ENCODE measurements around the gene SORCS2.

SORCS2 gene

GRCh38 chr4:7297374-7297773 is 105.0 kb downstream of the SORCS2 start:
- Mint-ChIP-seq H3K9me3 (no peaks in the 10 kb centered on the region), H3K27me3 (peaks cover 32 to 71% of the 10 kb centered on the region in 2 donors), H3K4me1 (ENCODE audit: low read depth in 2 of 2) (peaks cover 0 to 6% of the 10 kb centered on the region in 2 donors), H3K4me3 (no peak overlapping the region), H3K27ac (no peak overlapping the region), H3K36me3 (ENCODE audit: insufficient read depth) (no peaks in the 10 kb centered on the region)
- DNase-seq (no peak), ATAC-seq (replicated peaks) (no peak)

- no peak for DNase-seq
- Mint-ChIP-seq H3K4me1 (ENCODE audit: low read depth in 2 of 2) (peaks cover 0 to 6% of the 10 kb centered on the region in 2 donors), H3K36me3 (ENCODE audit: insufficient read depth) (no peaks in the 10 kb centered on the region), H3K27ac (no peak overlapping the region), H3K27me3 (peaks cover 34 to 71% of the 10 kb centered on the region in 2 donors), H3K9me3 (no peaks in the 10 kb centered on the region), H3K4me3 (no peak overlapping the region)
- ATAC-seq (replicated peaks), result no peak
Measured at GRCh38 chr4:7297881-7298280, 105.5 kb downstream of the SORCS2 start.

- Mint-ChIP-seq H3K4me3 (no peak overlapping the region), H3K9me3 (no peaks in the 10 kb centered on the region), H3K36me3 (ENCODE audit: insufficient read depth) (no peaks in the 10 kb centered on the region), H3K4me1 (ENCODE audit: low read depth in 2 of 2) (peaks cover 0 to 6% of the 10 kb centered on the region in 2 donors), H3K27ac (no peak overlapping the region), H3K27me3 (peaks cover 40 to 72% of the 10 kb centered on the region in 2 donors)
- no peak for ATAC-seq (replicated peaks)
- no peak for DNase-seq
Measured at GRCh38 chr4:7298619-7299009, 106.3 kb downstream of the SORCS2 start.

GRCh38 chr4:7299010-7299907 is 106.9 kb downstream of the SORCS2 start:
- H3K4me3 Mint-ChIP-seq, result no peak overlapping the region
- DNase-seq, result no peak
- peak overlapping the region in 1 of 2 donors; percentile 19 for H3K27ac Mint-ChIP-seq
- peaks cover 45 to 74% of the 10 kb centered on the region in 2 donors for H3K27me3 Mint-ChIP-seq
- H3K36me3 Mint-ChIP-seq (ENCODE audit: insufficient read depth), result no peaks in the 10 kb centered on the region
- ATAC-seq (replicated peaks), result no peak
- no peaks in the 10 kb centered on the region for H3K9me3 Mint-ChIP-seq
- H3K4me1 Mint-ChIP-seq (ENCODE audit: low read depth in 2 of 2), result peaks cover 0 to 6% of the 10 kb centered on the region in 2 donors

GRCh38 chr4:7299908-7300710 is 107.8 kb downstream of the SORCS2 start:
- Mint-ChIP-seq H3K36me3 (ENCODE audit: insufficient read depth) (no peaks in the 10 kb centered on the region), H3K9me3 (no peaks in the 10 kb centered on the region), H3K27me3 (peaks cover 48 to 81% of the 10 kb centered on the region in 2 donors), H3K27ac (peak overlapping the region in 1 of 2 donors; percentile 19), H3K4me1 (ENCODE audit: low read depth in 2 of 2) (peaks cover 0 to 6% of the 10 kb centered on the region in 2 donors), H3K4me3 (no peak overlapping the region)
- DNase-seq (no peak), ATAC-seq (replicated peaks) (no peak)

GRCh38 chr4:7300711-7301095 is 108.4 kb downstream of the SORCS2 start:
- H3K27ac Mint-ChIP-seq, result no peak overlapping the region
- DNase-seq (no peak), ATAC-seq (replicated peaks) (no peak)
- H3K4me1 Mint-ChIP-seq (ENCODE audit: low read depth in 2 of 2), result peaks cover 0 to 6% of the 10 kb centered on the region in 2 donors
- no peak overlapping the region for H3K4me3 Mint-ChIP-seq
- H3K27me3 Mint-ChIP-seq, result peaks cover 48 to 87% of the 10 kb centered on the region in 2 donors
- no peaks in the 10 kb centered on the region for H3K36me3 Mint-ChIP-seq (ENCODE audit: insufficient read depth)
- H3K9me3 Mint-ChIP-seq, result no peaks in the 10 kb centered on the region

GRCh38 chr4:7301126-7301785 is 108.9 kb downstream of the SORCS2 start:
- Mint-ChIP-seq H3K36me3 (ENCODE audit: insufficient read depth) (no peaks in the 10 kb centered on the region), H3K27me3 (peaks cover 52 to 93% of the 10 kb centered on the region in 2 donors), H3K9me3 (no peaks in the 10 kb centered on the region), H3K27ac (no peak overlapping the region), H3K4me1 (ENCODE audit: low read depth in 2 of 2) (peaks cover 0 to 6% of the 10 kb centered on the region in 2 donors), H3K4me3 (no peak overlapping the region)
- DNase-seq, result no peak
- no peak for ATAC-seq (replicated peaks)

- no peaks in the 10 kb centered on the region for H3K36me3 Mint-ChIP-seq (ENCODE audit: insufficient read depth)
- H3K27ac Mint-ChIP-seq, result peak overlapping the region in 1 of 2 donors; percentile 19
- ATAC-seq (replicated peaks) (no peak), DNase-seq (no peak)
- peaks cover 56 to 99% of the 10 kb centered on the region in 2 donors for H3K27me3 Mint-ChIP-seq
- peaks cover 0 to 6% of the 10 kb centered on the region in 2 donors for H3K4me1 Mint-ChIP-seq (ENCODE audit: low read depth in 2 of 2)
- no peaks in the 10 kb centered on the region for H3K9me3 Mint-ChIP-seq
- H3K4me3 Mint-ChIP-seq, result no peak overlapping the region
Measured at GRCh38 chr4:7301846-7302630, 109.7 kb downstream of the SORCS2 start.

- Mint-ChIP-seq H3K27ac (no peak overlapping the region), H3K9me3 (no peaks in the 10 kb centered on the region), H3K4me1 (ENCODE audit: low read depth in 2 of 2) (peaks cover 0 to 6% of the 10 kb centered on the region in 2 donors), H3K27me3 (peaks cover 59 to 99% of the 10 kb centered on the region in 2 donors), H3K4me3 (no peak overlapping the region), H3K36me3 (ENCODE audit: insufficient read depth) (no peaks in the 10 kb centered on the region)
- no peak for ATAC-seq (replicated peaks)
- DNase-seq, result no peak
Measured at GRCh38 chr4:7302781-7303404, 110.6 kb downstream of the SORCS2 start.

GRCh38 chr4:7303561-7303960 is 111.2 kb downstream of the SORCS2 start:
- H3K27me3 Mint-ChIP-seq, result peaks cover 59 to 99% of the 10 kb centered on the region in 2 donors
- ATAC-seq (replicated peaks) (no peak), DNase-seq (no peak)
- H3K9me3 Mint-ChIP-seq, result no peaks in the 10 kb centered on the region
- no peak overlapping the region for H3K4me3 Mint-ChIP-seq
- no peak overlapping the region for H3K27ac Mint-ChIP-seq
- peaks cover 0 to 6% of the 10 kb centered on the region in 2 donors for H3K4me1 Mint-ChIP-seq (ENCODE audit: low read depth in 2 of 2)
- H3K36me3 Mint-ChIP-seq (ENCODE audit: insufficient read depth), result no peaks in the 10 kb centered on the region

- H3K27me3 Mint-ChIP-seq, result peaks cover 64 to 99% of the 10 kb centered on the region in 2 donors
- no peaks in the 10 kb centered on the region for H3K36me3 Mint-ChIP-seq (ENCODE audit: insufficient read depth)
- no peak overlapping the region for H3K27ac Mint-ChIP-seq
- H3K4me3 Mint-ChIP-seq, result no peak overlapping the region
- ATAC-seq (replicated peaks), result no peak
- H3K9me3 Mint-ChIP-seq, result no peaks in the 10 kb centered on the region
- no peak for DNase-seq
- peaks cover 0 to 3% of the 10 kb centered on the region in 2 donors for H3K4me1 Mint-ChIP-seq (ENCODE audit: low read depth in 2 of 2)
Measured at GRCh38 chr4:7304436-7304835, 112.1 kb downstream of the SORCS2 start.
